Measurements from ENCODE around the gene ABCA1.

The ABCA1 gene

DNA sequence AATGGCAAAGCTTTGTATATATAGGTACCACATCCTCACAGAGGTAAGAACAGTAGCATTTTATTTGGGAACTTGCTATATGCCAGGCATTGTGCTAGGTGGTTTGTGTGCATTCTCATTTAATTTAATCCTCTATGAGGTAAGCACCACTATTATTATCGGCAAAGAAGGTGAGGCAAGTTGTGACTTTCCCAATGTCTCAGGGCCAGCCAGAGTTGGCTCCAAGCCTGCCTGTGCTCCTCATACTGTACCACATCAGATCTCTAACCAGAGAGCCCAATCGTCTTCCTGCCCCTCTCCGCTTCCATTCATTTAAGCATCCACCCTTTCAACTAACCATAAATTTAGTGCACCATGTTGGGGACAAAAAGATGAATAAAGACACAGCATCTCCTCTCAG, 108.9 kb downstream of the ABCA1 start:
- Histone ChIP-seq H2AFZ (ENCODE audit: low read depth, low read length) (no peak overlapping the region), H3K36me3 (ENCODE audit: insufficient read depth, low read length) (no peaks in the 10 kb centered on the region), H3K9ac (ENCODE audit: low read depth, low read length) (no peak overlapping the region), H3K4me1 (ENCODE audit: insufficient read depth, low read length) (no peaks in the 10 kb centered on the region), H4K20me1 (ENCODE audit: insufficient read depth, low read length) (no peaks in the 10 kb centered on the region), H3K27ac (ENCODE audit: low read length) (no peak overlapping the region), H3K9me3 (ENCODE audit: insufficient read depth, low read length, severe bottlenecking) (no peaks in the 10 kb centered on the region), H3K4me3 (ENCODE audit: low read depth in 1 of 2, low read length in 2 of 2) (no peak overlapping the region), H3K4me2 (ENCODE audit: insufficient read depth, low read length) (no peak overlapping the region), H3K79me2 (ENCODE audit: insufficient read depth, low read length) (no peaks in the 10 kb centered on the region), H3K27me3 (ENCODE audit: insufficient read depth, low read length, poor library complexity) (no peaks in the 10 kb centered on the region)
- ATAC-seq (ENCODE audit: insufficient read depth, low read depth) (no peak), DNase-seq (no peak)
- no peak for TF ChIP-seq EZH2 (IDR thresholded peaks at IDR 0.05; ENCODE audit: borderline replicate concordance, low read depth, low read length, severe bottlenecking)
- no peak for TF ChIP-seq CTCF (IDR thresholded peaks at IDR 0.05; ENCODE audit: borderline replicate concordance, extremely low read depth, low read length, poor library complexity, severe bottlenecking)

GRCh38 chr9:104817437-104817836, 110.5 kb downstream of the ABCA1 start:
- TF ChIP-seq EZH2 (IDR thresholded peaks at IDR 0.05; ENCODE audit: borderline replicate concordance, low read depth, low read length, severe bottlenecking) (no peak), CTCF (IDR thresholded peaks at IDR 0.05; ENCODE audit: borderline replicate concordance, extremely low read depth, low read length, poor library complexity, severe bottlenecking) (no peak)
- ATAC-seq (ENCODE audit: insufficient read depth, low read depth) = no peak

DNA sequence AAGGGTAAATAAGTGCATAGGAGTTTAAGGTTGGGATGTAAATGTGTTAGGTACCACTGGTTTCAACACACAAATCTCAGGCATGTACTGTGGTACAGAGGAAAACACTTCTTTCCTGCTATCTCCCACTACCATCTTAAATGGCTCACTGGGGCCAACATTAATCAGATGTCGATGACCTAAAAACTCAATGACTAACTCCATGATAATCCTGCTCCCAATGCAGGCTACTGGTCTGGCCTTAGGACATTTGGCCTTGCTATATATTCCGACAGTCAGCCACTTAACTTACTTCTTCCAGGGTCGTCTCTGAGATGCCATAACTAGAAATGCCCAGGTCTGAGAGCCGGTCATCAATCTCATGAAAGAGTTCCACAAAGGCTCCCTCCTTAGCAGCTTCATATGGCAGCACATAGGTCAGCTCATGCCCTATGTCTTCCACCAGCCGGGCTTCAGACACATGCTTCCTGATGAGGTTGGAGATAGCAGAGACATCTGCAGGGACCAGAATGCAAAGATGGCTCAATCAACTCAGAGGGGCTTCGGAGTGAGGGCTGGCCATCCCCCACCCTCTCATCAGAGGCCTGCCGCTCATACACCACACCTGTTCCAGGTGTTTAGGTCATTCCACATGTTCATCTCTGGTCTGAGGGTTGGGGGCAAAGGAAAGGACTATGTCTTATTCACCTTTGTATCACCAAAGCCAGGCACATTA, 111.9 kb downstream of the ABCA1 start:
- Histone ChIP-seq H3K36me3 (ENCODE audit: insufficient read depth, low read length) (no peaks in the 10 kb centered on the region), H3K9me3 (ENCODE audit: insufficient read depth, low read length, severe bottlenecking) (no peaks in the 10 kb centered on the region), H2AFZ (ENCODE audit: low read depth, low read length) (no peak overlapping the region), H3K79me2 (ENCODE audit: insufficient read depth, low read length) (no peaks in the 10 kb centered on the region), H3K27me3 (ENCODE audit: insufficient read depth, low read length, poor library complexity) (no peaks in the 10 kb centered on the region), H3K4me3 (ENCODE audit: low read depth in 1 of 2, low read length in 2 of 2) (no peak overlapping the region), H4K20me1 (ENCODE audit: insufficient read depth, low read length) (no peaks in the 10 kb centered on the region), H3K4me1 (ENCODE audit: insufficient read depth, low read length) (no peaks in the 10 kb centered on the region), H3K9ac (ENCODE audit: low read depth, low read length) (no peak overlapping the region), H3K27ac (ENCODE audit: low read length) (no peak overlapping the region), H3K4me2 (ENCODE audit: insufficient read depth, low read length) (no peak overlapping the region)
- DNase-seq = no peak
- ATAC-seq (ENCODE audit: insufficient read depth, low read depth) = no peak
- TF ChIP-seq CTCF (IDR thresholded peaks at IDR 0.05; ENCODE audit: borderline replicate concordance, extremely low read depth, low read length, poor library complexity, severe bottlenecking) (no peak), EZH2 (IDR thresholded peaks at IDR 0.05; ENCODE audit: borderline replicate concordance, low read depth, low read length, severe bottlenecking) (no peak)

More at GRCh38 chr9:104817437-104817836, 110.5 kb downstream of the ABCA1 start:
- Histone ChIP-seq H4K20me1 (ENCODE audit: insufficient read depth, low read length) (no peaks in the 10 kb centered on the region), H3K36me3 (ENCODE audit: insufficient read depth, low read length) (no peaks in the 10 kb centered on the region), H3K4me1 (ENCODE audit: insufficient read depth, low read length) (no peaks in the 10 kb centered on the region), H3K27me3 (ENCODE audit: insufficient read depth, low read length, poor library complexity) (no peaks in the 10 kb centered on the region), H3K9ac (ENCODE audit: low read depth, low read length) (no peak overlapping the region), H3K4me2 (ENCODE audit: insufficient read depth, low read length) (no peak overlapping the region), H3K27ac (ENCODE audit: low read length) (no peak overlapping the region), H2AFZ (ENCODE audit: low read depth, low read length) (no peak overlapping the region), H3K9me3 (ENCODE audit: insufficient read depth, low read length, severe bottlenecking) (no peaks in the 10 kb centered on the region), H3K79me2 (ENCODE audit: insufficient read depth, low read length) (no peaks in the 10 kb centered on the region), H3K4me3 (ENCODE audit: low read depth in 1 of 2, low read length in 2 of 2) (no peak overlapping the region)
- DNase-seq = no peak

Measured in DND-41 (cell line).